WI38 (cell line): ENCODE results near the gene KLHL29.

Source experiments
- H3K4me3 ChIP-seq: 2 replicates; pipeline ENCODE4 v1.5.1; 2011; ENCODE audit warnings: low read depth, mild to moderate bottlenecking, control low read depth, low read length
- CTCF ChIP-seq: IDR thresholded peaks from 2 replicates; pipeline ENCODE4 v1.5.1; 2012; ENCODE audit warnings: low read depth, mild to moderate bottlenecking, control low read depth, low read length

The KLHL29 gene

GRCh38 chr2:23476786-23477185 lies 91.8 kb downstream of the KLHL29 start:
- TF ChIP-seq CTCF: no peak
- no peak overlapping the region for H3K4me3 ChIP-seq

GRCh38 chr2:23477392-23477791 lies 92.4 kb downstream of the KLHL29 start:
- no peak overlapping the region for H3K4me3 ChIP-seq
- TF ChIP-seq CTCF: no peak

GRCh38 chr2:23478087-23478932 lies 93.3 kb downstream of the KLHL29 start:
- no peak overlapping the region for H3K4me3 ChIP-seq
- TF ChIP-seq CTCF: no peak

GRCh38 chr2:23478933-23479683 lies 94.1 kb downstream of the KLHL29 start:
- no peak for TF ChIP-seq CTCF
- no peak overlapping the region for H3K4me3 ChIP-seq

- no peak for TF ChIP-seq CTCF
- no peak overlapping the region for H3K4me3 ChIP-seq
Measured at GRCh38 chr2:23480957-23481797, 96.2 kb downstream of the KLHL29 start.

- no peak overlapping the region for H3K4me3 ChIP-seq
- TF ChIP-seq CTCF: no peak
Measured at GRCh38 chr2:23482188-23482587, 97.2 kb downstream of the KLHL29 start.

- no peak overlapping the region for H3K4me3 ChIP-seq
- TF ChIP-seq CTCF: no peak
Measured at GRCh38 chr2:23482607-23483006, 97.6 kb downstream of the KLHL29 start.
